HCT116 (cell line): Measurements from ENCODE around the gene PPIL6. TPM values are rescaled to one million over a fixed set of nuclear protein-coding genes. Genes with fewer than 3 reads are reported as not detected.

Source experiments
- ATAC-seq: fragments of 200-7000 bp; cut with Tn5 transposase; 2 replicates; pipeline ENCODE4 v1.9.1; 2020; ENCODE audit warnings: mild to moderate bottlenecking, moderate library complexity
- BruUV-seq: library from RNA; stranded (reverse); fragments of 400-500 nt; replicated peaks from 2 replicates; lab custom pipeline; 2021; lab: Mats Ljungman, UMichigan
- CTCF ChIA-PET: fragments of 300-600 bp; sonication (Branson Sonifier 250); formaldehyde crosslinking; loops from one replicate; lab custom pipeline; 2021; ENCODE audit warnings: antibody characterized with exemption; lab: Charles Lee
- POLR2A ChIA-PET: fragments of 300-600, 350-600 bp; sonication (Branson Sonifier 250); formaldehyde crosslinking; loops from one replicate; lab custom pipeline; 2021; ENCODE audit warnings: antibody characterized with exemption; lab: Charles Lee
- RAD21 ChIA-PET, 2 experiments: fragments of 300-600 bp; sonication (Branson Sonifier 250); formaldehyde crosslinking; loops; one replicate each; lab custom pipeline; 2023; ENCODE audit warnings: low total read pairs in 2 of 2; ENCODE audit not compliant: uncharacterized antibody in 2 of 2, unreplicated experiment in 2 of 2, low non-redundant PET in 1 of 2; lab: Charles Lee
- DNase-seq: peaks from one replicate; pipeline ENCODE4 v3.0.0-alpha.2; 2010; ENCODE audit warnings: low read depth, low spot score
- H2AFZ ChIP-seq: fragments of 200-600 bp; shearing (Covaris generic), sonication (generic); 2 replicates; pipeline ENCODE4 v1.6.1; 2017; ENCODE audit warnings: low read depth, mixed run types, mixed read lengths, antibody characterized with exemption, low read length; ENCODE audit not compliant: poor library complexity, severe bottlenecking
- H3K27ac ChIP-seq: 2 replicates; pipeline ENCODE4 v1.5.1; 2012; ENCODE audit warnings: low read depth, low read length
- H3K27me3 ChIP-seq: fragments of 200-600 bp; sonication (generic); 2 replicates; pipeline ENCODE4 v1.6.1; 2016; ENCODE audit warnings: mixed run types, low read length, mixed read lengths; ENCODE audit not compliant: insufficient read depth
- H3K36me3 ChIP-seq, 2 experiments: fragments of 200-500 bp in 1 of 2; fragments of 200-600 bp in 1 of 2; sonication (Bioruptor generic) in 1 of 2; sonication (generic) in 1 of 2; 2 replicates each; pipeline versions ENCODE4 v1.5.1 to v1.6.1; 2014 to 2016; ENCODE audit warnings: low read length in 2 of 2, inconsistent platforms in 1 of 2, mixed read lengths in 1 of 2, mixed run types in 1 of 2; ENCODE audit not compliant: insufficient read depth in 2 of 2, control insufficient read depth in 1 of 2
- H3K4me1 ChIP-seq, 2 experiments: fragments of 200-600 bp in 1 of 2; sonication (generic) in 1 of 2; 2 replicates each; pipeline versions ENCODE4 v1.5.1 to v1.6.1; 2012 to 2017; ENCODE audit warnings: low read length in 2 of 2, inconsistent platforms in 1 of 2, mild to moderate bottlenecking in 1 of 2, mixed read lengths in 1 of 2, mixed run types in 1 of 2, moderate library complexity in 1 of 2; ENCODE audit not compliant: insufficient read depth in 2 of 2, control insufficient read depth in 1 of 2
- H3K4me2 ChIP-seq: fragments of 200-600 bp; sonication (generic); 2 replicates; pipeline ENCODE4 v1.6.1; 2017; ENCODE audit warnings: mixed run types, low read length, mixed read lengths
- H3K4me3 ChIP-seq, 2 experiments: fragments of 200-600 bp in 1 of 2; sonication (generic) in 1 of 2; replicated peaks in 1 of 2; 2 replicates each; pipeline ENCODE4 v1.5.1; 2011 to 2016; ENCODE audit warnings: low read length in 2 of 2, control low read depth in 1 of 2, low read depth in 1 of 2, mild to moderate bottlenecking in 1 of 2, mixed read lengths in 1 of 2, mixed run types in 1 of 2
- H3K79me2 ChIP-seq: fragments of 200-600 bp; sonication (generic); 2 replicates; pipeline ENCODE4 v1.6.1; 2017; ENCODE audit warnings: mild to moderate bottlenecking, mixed run types, low read length, moderate library complexity, mixed read lengths; ENCODE audit not compliant: insufficient read depth
- H3K9ac ChIP-seq: fragments of 200-600 bp; sonication (generic); 2 replicates; pipeline ENCODE4 v1.6.1; 2016; ENCODE audit warnings: low read length, mixed read lengths
- H3K9me2 ChIP-seq: fragments of 200-600 bp; sonication (generic), shearing (Covaris generic); 2 replicates; pipeline ENCODE4 v1.6.1; 2017; ENCODE audit warnings: mixed run types, mild to moderate bottlenecking, moderate library complexity; ENCODE audit not compliant: insufficient read depth
- H3K9me3 ChIP-seq, 2 experiments: fragments of 200-500 bp in 1 of 2; fragments of 200-600 bp in 1 of 2; sonication (Bioruptor generic) in 1 of 2; sonication (generic) in 1 of 2; 2 replicates each; pipeline ENCODE4 v1.6.1; 2014 to 2017; ENCODE audit warnings: low read length in 2 of 2, mixed read lengths in 2 of 2, inconsistent platforms in 1 of 2, low read depth in 1 of 2, mild to moderate bottlenecking in 1 of 2, mixed run types in 1 of 2, moderate library complexity in 1 of 2; ENCODE audit not compliant: control insufficient read depth in 1 of 2, insufficient read depth in 1 of 2
- H4K20me1 ChIP-seq: fragments of 200-600 bp; sonication (generic), shearing (Covaris generic); 2 replicates; pipeline ENCODE4 v1.6.1; 2017; ENCODE audit warnings: mixed run types, mild to moderate bottlenecking, moderate library complexity; ENCODE audit not compliant: insufficient read depth
- CEBPB ChIP-seq: IDR thresholded peaks from 2 replicates; pipeline ENCODE4 v1.6.1; 2012; ENCODE audit warnings: low read depth
- CTCF ChIP-seq, 3 experiments: fragments of 200-600 bp in 1 of 3; sonication (generic) in 1 of 3; IDR thresholded peaks in 2 of 3; conservative IDR thresholded peaks in 1 of 3; 2 replicates each; pipeline ENCODE4 v1.5.1; 2012 to 2017; ENCODE audit warnings: low read depth in 2 of 3, low read length in 2 of 3, antibody characterized with exemption in 1 of 3, borderline replicate concordance in 1 of 3, control low read depth in 1 of 3, mild to moderate bottlenecking in 1 of 3, mixed read lengths in 1 of 3, mixed run types in 1 of 3, moderate library complexity in 1 of 3; ENCODE audit not compliant: insufficient read depth in 1 of 3
- EGR1 ChIP-seq: IDR thresholded peaks from 2 replicates; pipeline ENCODE4 v1.6.1; 2012; ENCODE audit warnings: low read depth
- EZH2 ChIP-seq: fragments of 200-600 bp; sonication (generic); IDR thresholded peaks from 2 replicates; pipeline ENCODE4 v1.6.1; 2017; ENCODE audit warnings: antibody characterized with exemption, mixed run types
- FOSL1 ChIP-seq: IDR thresholded peaks from 2 replicates; pipeline ENCODE4 v1.6.1; 2012; ENCODE audit warnings: low read depth
- RAD21 ChIP-seq: IDR thresholded peaks from 2 replicates; pipeline ENCODE4 v1.6.1; 2012; ENCODE audit warnings: low read depth, mild to moderate bottlenecking
- SP1 ChIP-seq: IDR thresholded peaks from 2 replicates; pipeline ENCODE4 v1.6.1; 2012; ENCODE audit warnings: low read depth
- TCF7L2 ChIP-seq: IDR thresholded peaks from 2 replicates; pipeline ENCODE4 v1.7.0; 2011; ENCODE audit warnings: borderline replicate concordance, inconsistent platforms; ENCODE audit not compliant: insufficient read depth, insufficient read length; ENCODE audit errors: extremely low read depth
- ZFX ChIP-seq: fragments of 450-650 bp; IDR thresholded peaks from 2 replicates; pipeline ENCODE4 v1.6.1; 2017
- intact Hi-C: fragments of 100-400 bp; cut with micrococcal nuclease; formaldehyde crosslinking; loops from 2 replicates; pipeline ENCODE4 v1.10.0; 2022
- total RNA-seq: library from RNA; stranded (reverse); gene quantifications from one replicate; pipeline ENCODE4 v1.2.1, GENCODE V29; 2021; ENCODE audit not compliant: unreplicated experiment

PPIL6 gene
- total RNA-seq, 1 experiment from 2014 or later, result 3.3 TPM

DNA sequence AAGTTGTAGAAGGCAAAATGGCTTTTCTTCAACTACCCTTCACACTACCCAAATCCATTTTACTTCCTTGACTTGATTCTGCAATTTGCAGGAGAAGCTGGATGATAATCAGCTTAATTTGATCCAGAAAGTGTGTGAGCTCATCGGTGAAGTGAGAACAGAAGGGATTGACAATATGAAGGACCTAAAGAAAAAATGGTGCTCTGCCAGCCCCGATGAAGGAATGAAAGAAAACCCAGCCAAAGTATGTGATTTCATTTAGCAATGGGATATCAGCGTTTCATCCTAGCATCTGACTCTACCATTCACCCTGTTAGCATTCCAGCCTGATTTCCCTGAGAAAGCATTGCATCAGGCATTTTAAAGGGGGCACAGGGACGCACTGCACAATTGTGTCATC is 99.6 kb downstream of the PPIL6 start:
- no peak for ATAC-seq
- BruUV-seq, result no TSS peak
- POLR2A ChIA-PET, result no interaction called here

More for the DNA sequence above, 99.6 kb downstream of the PPIL6 start:
- Histone ChIP-seq H3K4me1 (peaks cover 8 to 16% of the 10 kb centered on the region in 2 experiments; a peak in 3 of 4 replicates), H3K27me3 (no peaks in the 10 kb centered on the region), H3K4me3 (no peak overlapping the region), H2AFZ (no peak overlapping the region), H3K9me3 (no peaks in the 10 kb centered on the region), H3K36me3 (no peaks in the 10 kb centered on the region), H4K20me1 (no peaks in the 10 kb centered on the region), H3K9ac (no peak overlapping the region), H3K27ac (no peak overlapping the region), H3K9me2 (no peaks in the 10 kb centered on the region), H3K79me2 (no peaks in the 10 kb centered on the region), H3K4me2 (no peak overlapping the region)
- DNase-seq, result no peak
- intact Hi-C loops, result no loop called here
- TF ChIP-seq SP1 (no peak), TCF7L2 (no peak), RAD21 (no peak), CEBPB (no peak), ZFX (no peak), FOSL1 (no peak), EZH2 (no peak), EGR1 (no peak), CTCF (IDR thresholded peaks at IDR 0.05 in 2 of 3, conservative IDR thresholded peaks at IDR 0.05 in 1 of 3; ENCODE audit: borderline replicate concordance in 1 of 3, insufficient read depth in 1 of 3, low read depth in 2 of 3, low read length in 2 of 3) (no peak)
- ChIA-PET CTCF (no interaction called here), RAD21 (no interaction called here)

Other genes starting within 250 kb of the PPIL6 start
- 171 TPM for gene CD164, start 58.2 kb downstream of the PPIL6 start, total RNA-seq
- 14.7 TPM for gene SMPD2, start 96 bp upstream of the PPIL6 start, total RNA-seq
- gene MICAL1, start 15.1 kb upstream of the PPIL6 start, total RNA-seq, result 23.9 TPM
- gene ZBTB24, start 42.6 kb upstream of the PPIL6 start, total RNA-seq, result 11.3 TPM